ENCODE measurements around the gene ZNF490. TPM values are rescaled to one million over a fixed set of nuclear protein-coding genes. Genes with fewer than 3 reads are reported as not detected.

ZNF490 gene
- total and polyA plus RNA-seq, 10 of the 15 experiments (the other 5 are each of a cell fraction or from before 2014, with no cell fraction given): 0.57 to 8.4 (median 3.2) TPM

GRCh38 chr19:12657966-12658365 lies 47.4 kb upstream of the ZNF490 start:
- no peak overlapping the region for H3K4me2 ChIP-seq (ENCODE audit: control insufficient read depth, insufficient read depth)
- no peak for FAIRE-seq
- DNase-seq (ENCODE audit: low read depth, low spot score): no peak
- H3K27me3 ChIP-seq (replicated peaks in 1 of 2; ENCODE audit: control insufficient read depth in 2 of 2, insufficient read depth in 2 of 2, low read length in 1 of 2): no peaks in the 10 kb centered on the region
- ATAC-seq: no peak
- POLR2A ChIA-PET: no interaction called here
- H3K9ac ChIP-seq (ENCODE audit: control insufficient read depth, insufficient read depth, low read length): no peak overlapping the region
- H3K27ac ChIP-seq (ENCODE audit: control insufficient read depth, insufficient read depth): no peak overlapping the region
- intact Hi-C loops (cut with micrococcal nuclease; ENCODE audit: unreplicated experiment) (no loop called here), in situ Hi-C loops (cut with MboI) (no loop called here)
- RAD21 ChIA-PET (ENCODE audit: unreplicated experiment): no interaction called here
- no peak overlapping the region for H2AFZ ChIP-seq (ENCODE audit: control insufficient read depth, low read depth, low read length)
- no peak overlapping the region for H3K4me3 ChIP-seq
- TF ChIP-seq ZNF24 (IDR thresholded peaks at IDR 0.05) (no peak), RELB (IDR thresholded peaks at IDR 0.05; ENCODE audit: low read depth) (no peak), TCF7 (IDR thresholded peaks at IDR 0.05; ENCODE audit: borderline replicate concordance) (no peak), CEBPZ (IDR thresholded peaks at IDR 0.05; ENCODE audit: low read depth, low read length) (no peak), IRF3 (IDR thresholded peaks at IDR 0.05) (no peak)
- H3K36me3 ChIP-seq (ENCODE audit: control insufficient read depth in 2 of 2, insufficient read depth in 2 of 2, low read length in 1 of 2): peaks cover 19 to 20% of the 10 kb centered on the region in 2 experiments; a peak in 3 of 4 replicates
- no peaks in the 10 kb centered on the region for H3K4me1 ChIP-seq (ENCODE audit: control insufficient read depth, insufficient read depth, low read length)
- CTCF ChIA-PET: interaction anchor here (1.2 kb wide), 1 partner anchor 47 kb away, joined by 3 read pairs; the partner anchor contains the start of genes ZNF490 and ZNF791
- SMC1A ChIA-PET (ENCODE audit: uncharacterized antibody, unreplicated experiment): no interaction called here
- no peaks in the 10 kb centered on the region for H4K20me1 ChIP-seq (ENCODE audit: control insufficient read depth, insufficient read depth)
- no peaks in the 10 kb centered on the region for H3K79me2 ChIP-seq (ENCODE audit: control insufficient read depth, insufficient read depth, low read length)
- no TSS peak for BruUV-seq (replicated peaks)
- 91% methylated on average over 10 of the region's 22 CpGs for WGBS (ENCODE audit: insufficient coverage, insufficient replicate concordance, low lambda C conversion rate, missing lambda C conversion rate)
- no peaks in the 10 kb centered on the region; the same call in 2 of the 3 replicates for H3K9me3 ChIP-seq (replicated peaks; ENCODE audit: control insufficient read depth, insufficient read depth, low read length)

Measured in GM12878 (cell line).